HUES6 (cell line): ENCODE measurements around the gene RNU1-3.
"Not testable (repeated sequence)": the region's sequence is repeated elsewhere in the genome, so short reads cannot be mapped to it uniquely, and the experiment has no call there.

Experiments used
- H3K27ac ChIP-seq: 2 replicates; pipeline ENCODE4 v1.7.0; 2013; ENCODE audit warnings: low read depth, mild to moderate bottlenecking, low read length, inconsistent platforms
- H3K27me3 ChIP-seq: 2 replicates; pipeline ENCODE4 v1.6.1; 2013; ENCODE audit warnings: low read length; ENCODE audit not compliant: control insufficient read depth, insufficient read depth
- H3K36me3 ChIP-seq: 2 replicates; pipeline ENCODE4 v1.6.1; 2013; ENCODE audit warnings: low read length; ENCODE audit not compliant: control insufficient read depth, insufficient read depth
- H3K4me1 ChIP-seq: 2 replicates; pipeline ENCODE4 v1.6.1; 2013; ENCODE audit warnings: low read length; ENCODE audit not compliant: control insufficient read depth, insufficient read depth
- H3K4me3 ChIP-seq: 2 replicates; pipeline ENCODE4 v1.5.1; 2013; ENCODE audit warnings: low read depth, low read length
- H3K9ac ChIP-seq: one replicate; pipeline ENCODE4 v1.6.1; 2013; ENCODE audit warnings: mild to moderate bottlenecking, low read length
- H3K9me3 ChIP-seq: 2 replicates; pipeline ENCODE4 v1.6.1; 2013; ENCODE audit warnings: low read depth, low read length; ENCODE audit not compliant: control insufficient read depth, insufficient read depth

RNU1-3 gene

GRCh38 chr1:16621300-16621658, 45.5 kb downstream of the RNU1-3 start:
- Histone ChIP-seq H3K9me3 (no peaks in the 10 kb centered on the region), H3K4me3 (no peak overlapping the region), H3K9ac (no peak overlapping the region), H3K27ac (no peak overlapping the region), H3K36me3 (peaks cover 25% of the 10 kb centered on the region), H3K27me3 (no peaks in the 10 kb centered on the region), H3K4me1 (peaks cover 9% of the 10 kb centered on the region; the same call in 1 of the 2 replicates)

- not testable (repeated sequence) for H3K9me3 ChIP-seq, H3K27ac ChIP-seq, H3K4me1 ChIP-seq, H3K27me3 ChIP-seq, H3K4me3 ChIP-seq
- H3K9ac ChIP-seq: peak overlapping the region; percentile 13
- peaks cover 15% of the 10 kb centered on the region for H3K36me3 ChIP-seq
These were observed 46.8 kb downstream of the RNU1-3 start for GRCh38 chr1:16619803-16620501.

- no peak overlapping the region for H3K4me3 ChIP-seq
- no peaks in the 10 kb centered on the region for H3K9me3 ChIP-seq
- no peak overlapping the region for H3K27ac ChIP-seq
- H3K9ac ChIP-seq: no peak overlapping the region
- H3K4me1 ChIP-seq: peaks cover 13% of the 10 kb centered on the region; the same call in 1 of the 2 replicates
- H3K36me3 ChIP-seq: peaks cover 7% of the 10 kb centered on the region
- H3K27me3 ChIP-seq: peaks cover 17% of the 10 kb centered on the region
These were observed 48.0 kb downstream of the RNU1-3 start for GRCh38 chr1:16618719-16619118.

- H3K9ac ChIP-seq: no peak overlapping the region
- peaks cover 3% of the 10 kb centered on the region; the same call in 1 of the 2 replicates for H3K36me3 ChIP-seq
- H3K9me3 ChIP-seq: no peaks in the 10 kb centered on the region
- H3K4me1 ChIP-seq: peaks cover 13% of the 10 kb centered on the region; the same call in 1 of the 2 replicates
- H3K27ac ChIP-seq: no peak overlapping the region
- H3K4me3 ChIP-seq: no peak overlapping the region
- H3K27me3 ChIP-seq: peaks cover 17% of the 10 kb centered on the region
These were observed 48.8 kb downstream of the RNU1-3 start for GRCh38 chr1:16617778-16618580.

GRCh38 chr1:16617114-16617631, 49.6 kb downstream of the RNU1-3 start:
- H3K4me3 ChIP-seq: no peak overlapping the region
- H3K27ac ChIP-seq: no peak overlapping the region
- H3K9ac ChIP-seq: no peak overlapping the region

More at GRCh38 chr1:16617114-16617631, 49.6 kb downstream of the RNU1-3 start:
- Histone ChIP-seq H3K4me1 (peaks cover 19% of the 10 kb centered on the region), H3K9me3 (no peaks in the 10 kb centered on the region), H3K36me3 (no peaks in the 10 kb centered on the region), H3K27me3 (peaks cover 24% of the 10 kb centered on the region)
